ENCODE results near the gene ST3GAL4.

The ST3GAL4 gene

DNA sequence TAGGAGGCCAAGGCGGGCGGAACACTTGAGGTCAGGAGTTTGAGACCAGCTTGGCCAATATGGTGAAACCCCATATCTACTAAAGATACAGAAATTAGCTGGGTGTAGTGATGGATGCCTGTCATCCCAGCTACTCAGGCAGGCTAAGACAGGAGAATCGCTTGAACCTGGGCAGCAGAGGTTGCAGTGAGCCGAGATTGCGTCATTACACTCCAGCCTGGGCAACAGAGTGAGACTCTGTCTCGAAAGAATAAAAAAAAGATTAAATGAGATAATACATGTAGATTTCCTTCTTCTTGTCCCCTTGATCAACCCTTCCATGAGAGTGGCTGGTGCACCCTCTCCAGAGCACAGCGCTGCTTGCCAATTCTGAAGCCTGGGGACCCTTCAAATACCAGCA lies 106.9 kb downstream of the ST3GAL4 start:
- ATAC-seq (no peak), DNase-seq (no peak)
- Mint-ChIP-seq H3K27me3 (peaks cover 3% of the 10 kb centered on the region), H3K4me1 (peaks cover 21% of the 10 kb centered on the region), H3K9me3 (no peaks in the 10 kb centered on the region), H3K36me3 (ENCODE audit: low read depth) (no peaks in the 10 kb centered on the region), H3K4me3 (no peak overlapping the region), H3K27ac (no peak overlapping the region)

Data from activated naive CD8-positive, alpha-beta T cell treated with anti-CD3 and anti-CD28 coated beads, Interleukin-2, amount 50 U/mL, for 24 hours (primary cell).